Neuron (in vitro differentiated cells): Measurements from ENCODE around the gene LRRC19.

ENCODE experiments used
- H2AFZ ChIP-seq: one replicate; pipeline ENCODE4 v1.6.1; 2013; ENCODE audit warnings: low read depth, mild to moderate bottlenecking, inconsistent platforms, low read length, moderate library complexity
- H3K27me3 ChIP-seq: one replicate; pipeline ENCODE4 v1.6.1; 2013; ENCODE audit warnings: low read length; ENCODE audit not compliant: insufficient read depth
- H3K36me3 ChIP-seq: one replicate; pipeline ENCODE4 v1.6.1; 2013; ENCODE audit warnings: low read length; ENCODE audit not compliant: insufficient read depth
- H3K4me1 ChIP-seq: one replicate; pipeline ENCODE4 v1.6.1; 2013; ENCODE audit warnings: low read length; ENCODE audit not compliant: insufficient read depth
- H3K4me3 ChIP-seq: 2 replicates; pipeline ENCODE4 v1.5.1; 2013; ENCODE audit warnings: mild to moderate bottlenecking, low read length, moderate library complexity
- H3K9me3 ChIP-seq: one replicate; pipeline ENCODE4 v1.6.1; 2013; ENCODE audit warnings: low read length

LRRC19 gene, protein sequence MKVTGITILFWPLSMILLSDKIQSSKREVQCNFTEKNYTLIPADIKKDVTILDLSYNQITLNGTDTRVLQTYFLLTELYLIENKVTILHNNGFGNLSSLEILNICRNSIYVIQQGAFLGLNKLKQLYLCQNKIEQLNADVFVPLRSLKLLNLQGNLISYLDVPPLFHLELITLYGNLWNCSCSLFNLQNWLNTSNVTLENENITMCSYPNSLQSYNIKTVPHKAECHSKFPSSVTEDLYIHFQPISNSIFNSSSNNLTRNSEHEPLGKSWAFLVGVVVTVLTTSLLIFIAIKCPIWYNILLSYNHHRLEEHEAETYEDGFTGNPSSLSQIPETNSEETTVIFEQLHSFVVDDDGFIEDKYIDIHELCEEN

DNA sequence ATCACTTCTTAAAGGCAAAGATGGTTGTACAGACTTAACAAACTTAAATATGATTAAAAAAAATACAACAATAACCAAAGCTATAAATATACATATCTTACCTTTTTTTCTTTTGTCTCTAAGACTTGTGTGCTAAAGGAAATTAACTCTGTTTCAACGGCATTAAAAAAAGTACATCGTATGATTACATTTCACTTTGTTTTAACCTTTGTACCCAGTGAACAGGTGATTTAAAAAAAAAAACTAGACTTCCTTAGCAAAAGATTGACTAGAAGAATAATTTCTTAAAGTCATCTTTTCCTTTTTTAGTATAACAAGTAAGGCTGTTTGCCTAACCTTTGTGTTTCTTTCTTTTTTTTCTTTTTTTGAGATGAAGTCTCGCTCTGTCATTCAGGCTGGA is at the start of gene LRRC19:
TSS of gene LRRC19 (minus strand) at position 182 of the 400 bp plus-strand sequence. CDS start 5,978 bp downstream, outside the sequence.
- peaks cover 2% of the 10 kb centered on the region for H3K36me3 ChIP-seq

DNA sequence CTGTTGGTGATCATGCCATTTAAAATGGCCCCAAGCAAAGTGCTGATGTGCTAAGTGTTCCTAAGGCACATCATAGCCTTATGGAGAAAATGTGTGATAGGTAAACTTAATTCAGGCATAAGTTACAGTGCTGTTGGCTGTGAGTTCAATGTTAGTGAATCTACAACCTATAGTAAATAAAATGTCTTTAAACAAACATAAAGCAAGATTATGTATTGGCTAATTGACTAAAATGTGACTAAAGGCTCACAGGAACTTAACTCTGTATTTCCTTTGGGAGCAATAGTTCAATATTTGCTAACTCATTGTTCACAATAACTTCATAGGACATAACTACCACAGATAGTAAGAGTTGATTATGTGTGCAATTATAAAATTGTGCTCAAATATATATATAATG is 49.4 kb upstream of the LRRC19 start:
- H3K9me3 ChIP-seq, result no peaks in the 10 kb centered on the region
- no peaks in the 10 kb centered on the region for H3K27me3 ChIP-seq
- H3K4me3 ChIP-seq, result no peak overlapping the region
- H3K36me3 ChIP-seq, result peaks cover 21% of the 10 kb centered on the region
- H3K4me1 ChIP-seq, result no peaks in the 10 kb centered on the region
- no peak overlapping the region for H2AFZ ChIP-seq

More for the DNA sequence above, at the start of gene LRRC19:
- Histone ChIP-seq H2AFZ (no peak within 1 kb of the TSS), H3K27me3 (no peaks in the 10 kb centered on the region), H3K4me1 (no peaks in the 10 kb centered on the region), H3K4me3 (no peak within 1 kb of the TSS), H3K9me3 (no peaks in the 10 kb centered on the region)

DNA sequence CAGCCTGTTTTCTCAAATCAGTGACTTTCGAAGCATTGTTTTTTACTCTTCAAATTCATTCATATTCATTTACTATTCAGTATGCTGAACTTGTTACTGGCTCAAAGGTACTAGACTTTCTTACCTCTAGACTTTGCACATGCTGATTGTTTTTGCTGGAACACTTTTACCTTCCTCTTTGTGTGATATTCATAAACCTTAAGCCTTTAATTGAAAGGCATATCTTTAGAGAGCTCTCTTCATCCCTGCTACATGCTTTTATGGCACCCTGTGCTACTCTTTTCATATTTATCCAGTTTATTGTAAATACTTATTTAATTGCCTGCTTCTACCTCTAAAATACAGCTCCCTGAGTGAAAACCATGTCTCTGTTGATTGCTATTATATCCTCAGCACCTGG is 48.7 kb upstream of the LRRC19 start:
- H3K4me1 ChIP-seq, result no peaks in the 10 kb centered on the region
- H2AFZ ChIP-seq, result no peak overlapping the region
- H3K9me3 ChIP-seq, result no peaks in the 10 kb centered on the region
- peaks cover 21% of the 10 kb centered on the region for H3K36me3 ChIP-seq
- no peak overlapping the region for H3K4me3 ChIP-seq
- H3K27me3 ChIP-seq, result no peaks in the 10 kb centered on the region

DNA sequence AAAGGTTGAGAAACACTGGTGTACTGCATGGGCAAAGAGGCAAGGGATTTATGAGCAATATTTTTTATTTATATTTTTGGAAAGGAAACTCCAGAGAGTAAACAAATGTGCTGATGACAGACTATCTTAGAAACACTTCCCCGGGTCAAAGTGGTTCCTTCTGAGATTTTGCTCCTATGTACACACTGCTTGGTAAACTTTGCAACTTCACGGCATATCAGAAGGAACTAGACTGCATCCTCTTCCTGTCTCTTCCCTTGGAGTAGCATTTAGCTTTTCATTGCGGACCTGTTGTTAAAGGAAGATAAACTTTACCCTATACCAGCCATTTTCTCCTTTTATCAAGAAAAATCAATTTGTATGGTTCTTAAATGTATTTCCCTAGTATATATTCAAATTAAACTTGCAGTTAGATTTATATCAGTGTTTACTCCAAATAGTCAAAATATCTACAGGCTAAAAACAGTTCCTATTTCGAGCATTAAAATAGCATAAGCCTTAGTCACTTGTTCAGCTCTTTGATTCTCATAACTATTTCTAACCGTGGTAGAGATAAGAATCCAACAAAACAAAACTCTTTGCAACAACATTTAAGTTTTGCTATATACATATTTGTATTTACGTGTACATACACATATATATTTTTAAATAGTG is 48.0 kb upstream of the LRRC19 start:
- Histone ChIP-seq H2AFZ (no peak overlapping the region), H3K4me1 (no peaks in the 10 kb centered on the region), H3K4me3 (no peak overlapping the region), H3K9me3 (no peaks in the 10 kb centered on the region), H3K36me3 (peaks cover 21% of the 10 kb centered on the region), H3K27me3 (no peaks in the 10 kb centered on the region)

DNA sequence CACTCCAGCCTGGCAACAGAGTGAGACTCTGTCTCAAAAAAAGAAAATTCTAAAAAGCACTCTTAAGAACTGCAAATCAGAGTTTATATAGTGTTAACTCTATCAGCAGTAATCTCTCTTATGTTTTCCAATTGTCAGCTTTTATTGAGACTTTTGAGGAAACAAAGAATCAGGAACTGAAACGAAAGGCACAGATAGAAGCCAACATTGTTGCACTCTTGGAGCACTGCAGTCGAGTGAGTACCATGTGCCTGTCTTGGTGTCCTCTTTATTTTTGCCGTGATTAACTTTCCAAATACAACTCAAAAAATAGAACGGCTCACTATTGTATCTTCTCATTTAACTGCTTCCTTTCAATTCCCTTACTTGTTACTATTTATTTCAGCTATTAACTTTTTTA is 41.7 kb upstream of the LRRC19 start:
- Histone ChIP-seq H3K27me3 (no peaks in the 10 kb centered on the region), H3K4me3 (no peak overlapping the region), H2AFZ (no peak overlapping the region), H3K4me1 (no peaks in the 10 kb centered on the region), H3K36me3 (peaks cover 13% of the 10 kb centered on the region), H3K9me3 (no peaks in the 10 kb centered on the region)

DNA sequence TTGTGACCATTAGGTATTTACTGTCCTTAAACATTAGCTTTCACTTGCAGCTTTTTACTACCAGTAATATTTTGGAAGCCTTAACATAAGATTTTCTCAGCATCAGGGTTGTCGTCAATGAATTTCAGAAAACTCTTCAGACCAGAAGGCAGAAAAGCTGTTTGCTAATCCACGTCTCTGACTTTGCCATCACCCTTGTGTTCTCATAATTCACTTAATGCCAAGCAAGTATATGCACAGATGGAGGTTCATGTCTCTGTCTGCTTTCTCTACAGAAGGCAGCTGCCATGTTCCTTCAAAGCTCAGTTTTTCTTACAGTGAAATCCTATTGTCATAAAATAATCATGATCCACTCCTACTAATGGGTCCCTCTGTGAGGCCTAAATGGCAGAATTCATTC is 37.7 kb upstream of the LRRC19 start:
- Histone ChIP-seq H3K4me3 (no peak overlapping the region), H3K27me3 (no peaks in the 10 kb centered on the region), H3K4me1 (no peaks in the 10 kb centered on the region), H2AFZ (no peak overlapping the region), H3K36me3 (peaks cover 8% of the 10 kb centered on the region), H3K9me3 (no peaks in the 10 kb centered on the region)

DNA sequence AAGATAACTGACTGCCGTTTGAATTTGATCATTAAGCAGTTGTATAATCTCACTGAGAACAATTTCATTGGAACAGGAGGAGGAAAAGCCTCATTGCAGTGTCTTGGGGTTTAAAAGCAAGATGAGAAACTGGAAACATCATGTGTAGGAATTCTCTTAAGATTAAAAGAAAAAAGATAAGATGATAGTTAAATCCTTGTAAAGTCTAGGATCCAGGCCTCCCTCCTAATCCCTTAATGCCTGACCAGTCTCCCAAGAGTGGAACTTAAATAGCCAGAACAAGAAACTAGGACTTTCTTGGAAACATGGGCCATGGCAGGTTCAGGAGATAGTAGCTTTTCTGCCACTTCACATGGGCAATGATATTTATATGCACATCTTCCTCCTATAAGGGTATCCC is 37.0 kb upstream of the LRRC19 start:
- H3K27me3 ChIP-seq, result no peaks in the 10 kb centered on the region
- H3K9me3 ChIP-seq, result no peaks in the 10 kb centered on the region
- no peaks in the 10 kb centered on the region for H3K4me1 ChIP-seq
- no peak overlapping the region for H2AFZ ChIP-seq
- H3K4me3 ChIP-seq, result no peak overlapping the region
- H3K36me3 ChIP-seq, result peaks cover 8% of the 10 kb centered on the region

DNA sequence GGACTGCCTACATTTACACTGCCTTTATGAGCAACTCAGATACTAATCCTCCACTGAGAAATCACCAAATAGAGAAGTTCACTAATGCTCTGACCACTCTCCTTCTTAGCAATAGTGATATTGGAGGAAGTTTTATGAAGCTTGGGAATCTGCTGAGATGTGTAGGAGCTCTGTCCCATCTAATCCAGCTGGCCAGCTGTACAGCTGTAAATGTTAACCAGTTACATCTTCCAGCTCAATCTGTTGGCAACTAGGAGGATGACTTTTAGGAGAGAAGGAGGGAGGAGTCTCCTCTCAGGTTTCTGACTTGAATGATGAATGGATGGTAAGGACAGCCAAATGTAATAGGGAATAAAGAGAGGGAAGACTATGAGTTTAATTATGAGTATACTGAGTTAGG is 36.3 kb upstream of the LRRC19 start:
- Histone ChIP-seq H3K4me3 (no peak overlapping the region), H3K36me3 (peaks cover 4% of the 10 kb centered on the region), H2AFZ (no peak overlapping the region), H3K4me1 (no peaks in the 10 kb centered on the region), H3K27me3 (no peaks in the 10 kb centered on the region), H3K9me3 (no peaks in the 10 kb centered on the region)

DNA sequence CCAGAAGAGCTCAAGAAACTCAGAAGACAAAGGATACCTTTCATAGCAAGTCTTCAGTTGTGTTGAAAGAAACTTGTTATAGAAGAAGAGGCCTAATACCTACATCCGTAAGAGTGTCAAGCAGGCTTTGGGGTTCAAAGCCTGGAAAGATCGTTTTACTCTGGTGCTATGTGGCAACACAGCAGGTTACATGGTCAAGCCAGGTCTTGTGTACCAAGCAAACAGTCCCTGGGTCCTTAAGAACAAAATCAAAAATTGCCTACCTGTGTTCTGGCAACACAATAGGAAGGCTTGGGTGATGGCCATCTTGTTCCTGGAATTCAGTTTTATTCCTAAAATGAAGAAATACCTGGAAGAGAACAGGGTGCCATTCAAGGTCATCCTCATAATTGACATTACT is 32.0 kb upstream of the LRRC19 start:
- H3K4me3 ChIP-seq, result no peak overlapping the region
- no peaks in the 10 kb centered on the region for H3K36me3 ChIP-seq
- no peaks in the 10 kb centered on the region for H3K4me1 ChIP-seq
- no peaks in the 10 kb centered on the region for H3K9me3 ChIP-seq
- no peak overlapping the region for H2AFZ ChIP-seq
- H3K27me3 ChIP-seq, result no peaks in the 10 kb centered on the region

DNA sequence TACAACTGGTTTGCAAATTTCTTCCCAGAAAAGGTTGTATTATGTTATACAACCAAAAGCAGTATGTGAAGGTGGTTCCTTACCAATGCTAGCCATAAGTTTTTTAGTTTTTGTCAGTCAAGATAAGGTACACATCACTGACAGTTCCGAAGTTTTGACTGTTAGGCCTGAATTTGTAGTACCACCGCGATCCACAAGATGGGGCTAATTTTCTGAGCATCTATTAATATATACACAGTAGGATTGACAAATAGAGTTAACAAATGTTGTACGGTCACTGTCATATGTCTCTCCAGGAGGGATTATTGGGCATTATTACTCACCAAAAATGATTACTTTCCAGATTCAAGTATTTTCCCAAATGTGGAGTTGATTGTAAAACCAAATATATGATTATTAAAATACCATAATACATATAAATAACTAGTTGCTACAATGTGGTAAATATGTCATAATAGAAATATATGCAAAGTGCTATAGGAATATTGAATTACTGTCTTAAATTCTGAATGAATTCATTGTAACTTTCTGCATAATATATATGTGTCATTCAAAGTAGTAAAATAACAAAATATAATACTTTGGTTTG is 28.4 kb upstream of the LRRC19 start:
- Histone ChIP-seq H3K36me3 (peaks cover 3% of the 10 kb centered on the region), H3K9me3 (no peaks in the 10 kb centered on the region), H3K4me3 (no peak overlapping the region), H3K4me1 (no peaks in the 10 kb centered on the region), H3K27me3 (no peaks in the 10 kb centered on the region), H2AFZ (no peak overlapping the region)

DNA sequence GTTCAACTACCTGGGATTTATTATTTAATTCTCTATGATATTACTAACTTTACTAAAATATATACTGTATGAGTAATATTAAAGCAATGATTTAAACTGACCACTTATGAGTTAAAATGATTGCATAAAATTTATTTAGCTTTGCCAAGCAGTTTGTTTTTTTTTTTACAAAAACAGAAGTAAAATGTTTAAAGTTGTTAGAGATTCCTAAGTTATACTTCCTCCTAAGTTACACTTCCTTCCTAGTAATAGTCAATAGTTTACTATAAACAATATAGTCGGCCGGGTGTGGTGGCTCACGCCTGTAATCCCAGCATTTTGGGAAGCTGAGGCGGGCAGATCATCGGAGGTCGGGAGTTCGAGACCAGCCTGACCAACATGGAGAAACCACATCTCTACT is 23.7 kb upstream of the LRRC19 start:
- Histone ChIP-seq H3K4me3 (no peak overlapping the region), H3K27me3 (no peaks in the 10 kb centered on the region), H3K4me1 (no peaks in the 10 kb centered on the region), H3K9me3 (peaks cover 9% of the 10 kb centered on the region), H3K36me3 (peaks cover 14% of the 10 kb centered on the region), H2AFZ (no peak overlapping the region)

DNA sequence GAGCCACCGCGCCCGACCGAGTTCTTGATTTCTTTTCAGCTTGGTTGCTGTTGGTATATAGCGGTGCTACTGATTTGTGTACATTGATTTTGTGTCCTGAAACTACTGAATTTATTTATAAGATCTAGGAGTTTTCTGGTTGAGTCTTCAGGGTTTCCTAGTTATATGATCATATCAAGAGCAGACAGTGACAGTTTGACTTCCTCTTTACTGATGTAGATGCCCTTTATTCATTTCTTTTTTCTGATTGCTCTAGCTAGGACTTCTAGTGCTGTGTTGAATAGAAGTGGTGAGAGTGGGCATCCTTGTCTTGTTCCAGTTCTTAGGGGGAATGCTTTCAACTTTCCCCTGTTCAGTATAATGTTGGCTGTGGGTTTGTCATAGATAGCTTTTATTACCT is 17.4 kb upstream of the LRRC19 start:
- no peaks in the 10 kb centered on the region for H3K4me1 ChIP-seq
- peaks cover 15% of the 10 kb centered on the region for H3K9me3 ChIP-seq
- H3K27me3 ChIP-seq, result no peaks in the 10 kb centered on the region
- H3K4me3 ChIP-seq, result no peak overlapping the region
- H2AFZ ChIP-seq, result no peak overlapping the region
- peaks cover 37% of the 10 kb centered on the region for H3K36me3 ChIP-seq

DNA sequence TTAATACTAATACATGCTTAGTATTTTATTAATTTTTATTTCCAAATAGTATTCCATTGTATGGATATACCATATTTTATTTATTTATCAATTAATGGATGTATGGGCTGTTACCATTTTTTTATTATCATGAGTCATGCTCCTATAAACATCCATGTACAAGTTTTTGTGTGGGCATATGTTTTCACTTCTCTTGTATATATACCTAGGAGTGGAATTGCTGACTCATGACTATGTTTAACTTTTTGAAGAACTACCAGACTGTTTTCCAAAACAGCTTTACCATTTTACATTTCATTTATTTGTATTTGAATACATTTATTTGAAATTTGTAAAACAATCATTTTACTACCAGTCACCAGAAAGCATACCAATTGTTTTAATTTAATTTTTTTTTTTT is 14.1 kb upstream of the LRRC19 start:
- peaks cover 10% of the 10 kb centered on the region for H3K9me3 ChIP-seq
- H3K27me3 ChIP-seq, result no peaks in the 10 kb centered on the region
- no peaks in the 10 kb centered on the region for H3K4me1 ChIP-seq
- H3K4me3 ChIP-seq, result no peak overlapping the region
- H2AFZ ChIP-seq, result no peak overlapping the region
- H3K36me3 ChIP-seq, result peaks cover 40% of the 10 kb centered on the region
